NCI-H1694 (cell line): ENCODE results near the gene ZBTB7B.
A peak's percentile ranks its signal among the peaks of the same experiment; 100 is the strongest.
"Not testable (repeated sequence)": the region's sequence is repeated elsewhere in the genome, so short reads cannot be mapped to it uniquely, and the experiment has no call there.

Experiments used
- DNase-seq: peaks from one replicate; lab custom pipeline; 2025; lab: John Stamatoyannopoulos, UW

Gene ZBTB7B

DNA sequence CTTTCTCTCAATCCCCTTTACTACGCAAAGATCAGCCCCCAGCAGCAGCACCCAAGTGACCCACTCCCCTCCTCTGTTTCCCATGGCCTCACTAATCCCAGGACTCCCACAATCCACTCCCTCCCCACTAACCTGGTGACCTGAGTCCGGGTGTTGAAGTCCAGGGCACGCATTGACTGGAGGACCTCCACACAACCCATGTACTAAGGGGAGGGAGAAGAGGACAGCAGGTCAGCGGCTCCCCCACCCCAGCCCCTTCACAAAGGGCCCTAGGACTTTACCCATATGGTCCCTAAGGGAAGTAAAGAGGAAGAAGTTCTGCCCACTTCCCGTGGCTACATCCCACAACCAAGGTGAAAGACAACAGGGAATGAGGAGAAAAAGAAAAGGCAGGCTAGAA, 33.4 kb upstream of the ZBTB7B start:
- DNase-seq: no peak

DNA sequence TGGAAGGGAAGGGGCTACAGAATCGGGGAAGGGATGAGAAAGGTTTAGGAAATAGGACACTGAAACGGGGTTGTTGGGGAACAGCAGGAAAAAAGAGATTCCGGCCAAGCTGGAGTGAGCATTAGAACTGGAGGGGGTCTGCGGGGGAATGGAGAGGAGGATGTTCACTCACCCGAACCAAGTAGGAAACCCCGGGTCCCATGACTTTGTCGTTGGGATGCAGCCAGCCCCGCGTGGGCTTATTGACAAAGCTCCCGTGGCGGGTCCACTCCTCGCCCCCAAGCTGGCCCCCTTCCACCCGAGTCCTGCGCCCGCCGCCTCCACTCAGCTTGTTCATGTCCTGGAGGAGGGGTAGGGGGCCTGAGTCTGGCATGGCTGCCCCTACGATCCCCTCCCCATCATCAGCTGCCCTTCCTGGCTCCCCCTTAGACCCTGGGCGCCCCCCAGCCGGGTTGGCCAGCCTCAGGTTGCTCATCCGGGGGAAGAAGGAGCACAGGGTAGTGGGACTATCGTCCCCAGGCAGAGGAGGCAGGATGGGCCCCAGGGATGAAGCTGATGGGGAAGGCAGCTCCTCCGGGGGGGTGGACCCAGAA, 32.6 kb upstream of the ZBTB7B start:
- DNase-seq: no peak

DNA sequence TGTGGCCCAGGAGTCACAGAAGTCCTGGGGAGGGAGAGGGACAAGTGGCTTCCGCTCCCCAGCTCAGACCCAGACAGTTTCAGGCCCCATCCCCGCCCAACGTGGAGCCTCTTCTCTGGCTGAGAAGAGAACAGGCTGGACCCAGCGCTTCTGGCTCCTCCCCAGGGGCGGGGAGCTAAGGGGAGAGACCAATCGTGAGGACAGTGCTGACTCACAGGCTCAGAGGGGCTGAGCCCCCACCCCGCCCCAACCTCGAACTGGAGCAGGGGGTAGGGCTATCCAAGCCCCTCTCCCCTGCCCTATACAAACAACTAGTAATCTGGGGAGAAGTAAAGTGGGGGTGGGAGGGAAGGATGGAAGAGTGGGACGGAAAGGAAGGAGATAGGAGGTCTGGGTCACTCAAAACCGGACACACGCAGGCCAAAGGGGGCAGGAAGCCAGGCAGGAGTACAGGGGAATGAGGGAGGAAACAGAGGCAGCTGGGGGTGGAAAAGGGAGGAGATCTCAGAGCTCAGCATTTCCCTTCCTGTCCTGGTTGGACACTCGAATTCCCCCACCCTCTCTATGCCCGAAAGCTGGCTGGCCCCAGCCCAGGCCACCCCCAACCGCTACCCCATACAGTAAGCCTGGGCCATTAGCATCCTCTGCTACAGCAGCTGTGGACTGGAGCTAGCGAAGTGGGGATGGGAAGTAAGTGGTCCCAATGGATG, 31.8 kb upstream of the ZBTB7B start, which contains the start of gene SHC1:
Gene SHC1, minus strand, starts transcription at position 117 of the 710 bp plus-strand sequence. CDS start 221 bp downstream, outside the sequence.
- DNase-seq: peak; percentile 89

DNA sequence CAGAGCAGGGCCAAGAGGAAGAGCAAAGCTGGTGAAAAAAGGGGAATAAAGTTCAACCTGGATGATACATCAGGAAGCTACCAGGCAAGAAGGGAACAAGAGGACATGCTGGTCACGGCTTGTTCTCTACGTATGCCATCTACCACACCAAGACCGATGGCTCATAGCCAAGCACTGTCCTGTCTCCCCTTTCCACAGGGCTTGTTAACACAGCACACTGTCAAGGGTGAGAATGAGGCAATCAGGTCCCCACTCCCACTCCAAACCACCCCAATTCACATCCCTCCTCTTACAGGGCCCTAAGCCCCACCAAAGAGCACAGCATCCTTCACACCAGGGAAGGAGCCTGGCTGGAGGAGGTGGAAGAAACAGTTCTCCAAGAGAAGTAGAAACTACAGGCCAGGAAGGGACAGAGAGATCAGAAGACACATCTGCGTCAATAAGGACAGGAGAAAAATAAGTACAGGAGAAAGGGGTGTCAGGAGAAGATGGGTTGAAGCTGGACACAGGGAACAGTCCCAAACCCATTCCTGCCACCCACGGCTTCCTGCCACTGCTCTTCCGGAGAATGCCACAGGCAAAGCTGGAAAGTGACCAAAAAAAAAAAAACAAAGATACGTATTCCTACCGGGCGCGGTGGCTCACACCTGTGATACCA, 31.1 kb upstream of the ZBTB7B start:
- DNase-seq: no peak

DNA sequence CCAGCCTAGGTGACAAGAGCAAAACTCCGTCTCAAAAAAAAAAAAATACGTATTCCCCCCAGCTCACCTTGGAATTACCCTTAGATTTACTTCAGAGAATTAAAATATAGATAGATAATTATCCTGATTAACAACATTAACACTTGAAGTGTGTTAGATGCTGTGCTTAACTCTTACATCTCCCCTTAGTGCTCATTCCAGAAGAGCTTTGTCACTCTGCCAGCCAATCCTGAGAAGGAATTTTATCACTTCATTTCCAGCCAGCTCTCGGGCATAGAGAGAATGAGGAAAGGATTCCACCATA, 30.4 kb upstream of the ZBTB7B start:
- no peak for DNase-seq

DNA sequence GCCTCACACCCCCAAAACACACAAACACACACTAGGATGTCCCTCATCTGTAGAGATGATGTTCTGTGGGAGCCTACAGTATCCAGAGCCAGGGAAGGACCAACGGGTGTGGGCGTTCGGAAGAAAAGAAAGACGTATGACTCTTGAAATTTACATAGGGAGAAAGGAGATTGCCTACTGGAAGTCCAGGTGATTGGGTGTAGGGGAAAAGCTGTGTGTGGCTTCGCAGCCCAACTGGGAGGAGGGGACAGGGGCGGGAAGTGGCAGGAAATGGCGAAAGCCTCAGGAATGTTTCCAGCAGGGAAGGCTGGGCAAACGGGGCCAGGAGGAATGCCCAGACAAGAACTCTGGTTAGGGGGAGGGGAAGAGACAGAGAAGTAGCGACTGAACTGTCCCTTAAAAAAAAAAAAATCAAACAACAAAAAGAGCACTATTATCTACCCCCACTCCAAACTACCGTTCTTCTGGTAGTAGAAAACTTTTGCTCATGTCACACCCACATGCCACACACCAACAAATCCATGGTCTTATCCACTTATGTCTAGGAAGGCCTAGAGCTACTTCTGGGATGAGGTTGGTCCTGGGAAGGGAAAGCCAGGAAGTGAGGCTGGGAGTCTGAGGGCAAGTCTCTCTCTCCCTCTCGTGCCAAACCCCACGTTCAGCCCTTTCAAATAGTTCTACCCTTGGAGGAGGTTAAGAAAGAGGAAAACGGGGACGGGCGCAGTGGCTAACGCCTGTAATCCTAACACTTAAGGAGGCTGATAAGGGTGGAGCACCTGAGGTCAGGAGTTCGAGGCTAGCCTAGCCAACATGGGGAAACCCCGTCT, 29.9 kb upstream of the ZBTB7B start:
- no peak for DNase-seq

DNA sequence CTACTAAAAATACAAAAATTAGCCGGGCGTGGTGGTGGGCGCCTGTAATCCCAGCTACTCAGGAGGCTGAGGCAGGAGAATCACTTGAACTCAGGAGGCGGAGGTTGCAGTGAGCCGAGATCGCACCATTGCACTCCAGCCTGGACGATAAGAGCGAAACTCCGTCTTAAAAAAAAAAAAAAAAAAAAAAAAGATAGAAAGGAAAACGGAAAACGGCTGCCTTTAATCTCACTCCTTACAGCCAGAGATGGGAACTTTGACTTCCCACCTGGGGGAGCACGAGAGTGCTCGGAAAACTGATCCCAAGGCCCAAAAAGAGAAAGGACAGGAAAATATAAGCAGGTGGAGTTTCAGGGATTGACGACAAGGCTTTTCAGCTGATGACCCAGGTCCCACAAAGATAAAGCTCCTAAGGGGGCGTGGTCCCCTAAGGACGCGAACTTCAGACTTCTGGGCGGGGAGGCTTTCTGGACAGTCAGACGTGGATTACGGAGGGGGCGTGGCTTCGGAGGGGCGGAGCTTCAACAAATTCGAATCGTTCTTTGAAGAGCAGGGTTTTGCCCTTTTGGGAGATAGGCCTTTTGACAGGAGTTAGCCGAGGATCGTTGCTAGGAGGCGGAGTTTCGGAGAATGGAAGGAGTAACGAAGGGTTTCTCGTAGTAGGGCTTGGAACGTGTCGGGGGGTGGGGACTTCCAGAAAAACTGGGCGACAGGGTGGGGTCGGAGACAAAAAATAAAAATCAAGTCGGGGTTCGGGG, 29.1 kb upstream of the ZBTB7B start:
- peak; percentile 93 for DNase-seq

DNA sequence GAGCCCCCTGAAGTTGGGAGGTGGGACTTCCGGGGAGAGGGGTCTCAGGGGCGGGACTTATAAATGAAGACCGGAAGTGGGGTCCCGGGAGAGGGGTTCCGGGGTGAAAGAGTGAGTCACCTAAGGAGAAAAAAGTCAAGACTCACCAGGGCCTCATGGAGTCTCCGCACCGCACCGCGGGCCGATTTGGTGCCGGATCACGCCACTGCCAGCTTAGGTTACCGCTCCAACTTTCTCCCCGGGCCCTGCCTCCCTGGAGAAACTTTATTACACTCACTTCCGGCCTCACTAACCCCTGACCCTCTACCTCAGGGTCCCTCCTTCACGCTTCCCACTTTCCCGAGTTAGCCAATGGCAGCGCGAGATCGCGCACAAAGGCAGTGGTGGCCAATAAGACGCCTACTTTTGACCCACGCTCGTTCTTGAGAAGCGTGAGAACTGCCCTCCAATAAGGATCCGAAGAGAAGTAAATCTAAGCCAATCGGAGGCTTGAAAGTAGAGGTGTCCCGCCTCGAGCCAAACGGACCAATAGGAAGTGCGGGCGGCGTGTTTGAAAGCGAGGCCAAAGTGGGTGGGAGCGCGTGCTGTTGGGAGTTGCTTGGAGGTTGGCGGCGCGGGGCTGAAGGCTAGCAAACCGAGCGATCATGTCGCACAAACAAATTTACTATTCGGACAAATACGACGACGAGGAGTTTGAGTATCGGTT, 28.3 kb upstream of the ZBTB7B start, which contains the start of gene CKS1B:
Gene CKS1B, plus strand, starts transcription at position 580 of the 706 bp plus-strand sequence. Its CDS starts 65 bp downstream, at position 645.
- DNase-seq: peak; percentile 100

DNA sequence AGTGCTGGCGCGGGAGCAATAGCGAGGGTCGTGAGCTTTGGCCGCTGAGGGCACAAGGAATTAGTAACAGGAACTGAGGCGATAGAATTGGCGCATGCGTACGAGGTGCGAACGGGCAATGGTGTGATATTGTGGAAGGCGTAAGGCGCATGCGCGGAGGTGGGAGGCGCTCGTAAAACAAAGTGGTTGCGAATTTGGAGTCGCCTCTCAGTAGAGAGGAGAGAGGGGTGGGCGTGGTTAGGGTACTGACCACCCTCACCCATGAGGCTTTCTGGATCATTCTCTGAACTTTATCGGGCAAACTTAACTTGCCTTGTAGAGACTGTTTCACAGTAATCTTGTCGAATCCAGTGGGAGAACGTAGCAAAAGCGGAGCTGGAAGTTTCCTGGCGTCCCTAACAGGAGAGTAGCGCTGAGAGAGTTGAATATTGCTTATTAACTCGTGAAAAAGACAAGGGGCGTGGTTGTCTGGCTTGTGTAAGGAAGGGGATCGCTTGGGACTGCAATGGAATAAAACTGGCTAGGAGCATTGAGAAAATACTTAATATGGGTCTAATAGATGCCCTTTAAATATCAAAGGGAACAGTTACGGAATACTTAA, 27.7 kb upstream of the ZBTB7B start:
- peak; percentile 97 for DNase-seq

DNA sequence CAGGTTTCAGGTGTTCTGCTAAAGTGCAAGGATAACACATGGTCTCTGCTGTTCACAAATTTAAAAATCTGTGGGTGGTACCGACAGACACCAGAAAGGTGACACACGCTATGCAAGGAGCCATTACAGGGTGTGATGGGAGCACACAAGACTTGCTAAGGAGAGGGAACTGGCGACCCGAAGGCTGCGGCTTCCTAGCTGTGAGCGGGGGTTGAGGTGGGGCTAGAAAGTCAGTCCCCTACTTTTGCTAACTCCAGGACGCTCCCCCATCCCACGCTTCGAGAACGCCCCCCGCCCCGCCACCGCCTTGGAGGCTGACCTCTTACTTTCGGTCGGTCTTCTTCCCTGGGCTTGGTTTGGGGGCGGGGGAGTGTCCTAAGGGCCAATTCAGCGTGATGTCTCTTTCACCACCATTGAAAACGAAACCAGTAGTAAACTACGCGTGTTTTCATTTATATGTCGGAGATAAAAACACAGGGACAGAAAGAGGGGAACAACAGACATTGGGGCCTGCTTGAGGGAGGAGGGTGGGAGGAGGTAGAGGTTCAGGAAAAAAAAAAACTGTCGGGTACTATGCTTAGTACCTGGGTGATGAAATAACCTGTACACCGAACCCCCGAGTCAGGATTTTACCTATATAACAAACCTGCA, 27.1 kb upstream of the ZBTB7B start:
- no peak for DNase-seq

DNA sequence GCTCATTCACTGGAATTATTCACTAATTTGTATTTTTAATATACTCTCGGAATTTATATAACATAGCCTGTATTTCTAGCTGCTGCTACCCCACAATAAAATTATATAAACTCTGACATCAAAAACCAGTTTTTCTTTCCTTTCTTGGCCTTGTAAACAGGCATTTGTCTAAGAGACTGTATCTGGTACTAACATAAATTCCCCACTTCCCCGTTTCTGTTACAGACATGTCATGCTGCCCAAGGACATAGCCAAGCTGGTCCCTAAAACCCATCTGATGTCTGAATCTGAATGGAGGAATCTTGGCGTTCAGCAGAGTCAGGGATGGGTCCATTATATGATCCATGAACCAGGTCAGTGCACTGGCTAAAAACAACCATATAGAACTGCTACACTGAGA, 24.8 kb upstream of the ZBTB7B start:
- not testable (repeated sequence) for DNase-seq

DNA sequence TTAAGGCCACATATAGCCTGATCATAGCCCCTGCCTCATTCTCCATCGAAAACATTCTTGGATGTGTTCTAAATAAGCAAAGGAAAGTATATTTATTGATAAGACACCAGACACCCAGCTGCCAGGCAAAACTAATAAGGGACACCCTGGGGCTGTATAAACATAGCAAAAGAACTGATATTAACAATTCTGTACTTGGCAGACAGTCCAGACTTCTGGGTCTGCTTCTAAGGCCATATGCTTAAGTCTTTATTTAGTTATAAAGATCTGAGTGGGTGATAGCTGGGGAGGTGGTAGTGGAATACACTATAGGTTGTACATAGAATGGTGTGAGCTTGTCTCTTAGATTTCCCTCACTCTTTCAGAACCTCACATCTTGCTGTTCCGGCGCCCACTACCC, 24.2 kb upstream of the ZBTB7B start:
- DNase-seq: no peak

DNA sequence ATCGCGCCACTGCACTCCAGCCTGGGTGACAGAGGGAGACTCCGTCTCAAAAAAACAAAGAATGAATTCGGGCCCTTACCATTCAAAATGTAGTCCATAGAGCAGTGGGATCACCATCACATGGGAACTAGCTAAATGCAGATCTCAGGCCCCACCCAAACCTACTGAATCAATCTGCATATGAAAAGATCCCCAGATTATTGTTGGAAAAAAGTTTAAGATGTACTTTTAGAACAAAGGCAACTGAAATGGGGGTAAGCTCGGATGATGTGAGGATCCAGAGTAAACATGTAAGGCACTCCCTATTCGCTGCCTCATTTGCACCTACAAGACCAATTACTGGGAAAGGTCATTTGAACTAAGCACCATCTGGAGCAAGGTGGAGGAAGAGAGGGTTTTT, 20.3 kb upstream of the ZBTB7B start:
- no peak for DNase-seq

DNA sequence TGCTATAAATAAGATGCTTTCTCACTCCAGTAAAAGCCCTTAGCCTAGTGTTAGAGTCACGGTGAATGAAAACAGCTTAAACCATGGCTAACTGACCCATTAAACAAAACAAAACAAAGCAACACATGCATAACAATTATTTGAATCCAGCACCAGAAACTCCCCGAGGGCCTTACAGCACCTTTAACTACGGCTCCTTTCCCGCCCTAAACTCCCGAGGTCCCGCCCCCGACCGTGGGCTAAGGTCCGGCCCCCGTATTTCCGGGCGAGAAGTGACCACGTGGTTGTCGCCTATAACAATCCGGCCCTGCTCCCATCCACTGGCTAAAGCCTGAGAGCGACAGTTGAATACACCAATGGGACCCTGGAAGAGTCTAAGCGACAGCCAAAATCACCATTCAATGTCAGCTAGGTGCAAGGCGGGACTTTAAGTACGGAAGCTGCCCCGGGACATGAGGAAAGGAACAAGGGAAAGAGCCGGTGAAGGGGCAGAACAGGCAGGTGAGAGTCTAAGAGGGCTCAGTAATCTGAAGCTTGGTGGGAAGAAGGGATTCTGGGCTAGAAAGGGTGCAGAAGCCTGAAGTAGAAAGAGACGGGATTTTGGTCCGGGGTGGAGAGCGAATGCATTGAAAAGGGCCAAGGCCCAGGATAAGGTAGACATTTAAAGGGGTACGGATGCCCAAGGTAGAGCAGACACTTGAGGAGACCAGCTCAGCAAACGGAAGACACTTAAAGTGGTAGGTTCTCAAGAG, 19.5 kb upstream of the ZBTB7B start, which contains the start of gene FLAD1:
Gene FLAD1, plus strand, starts transcription at position 448 of the 752 bp plus-strand sequence. CDS start 351 bp downstream, outside the sequence.
- DNase-seq: peak; percentile 100

DNA sequence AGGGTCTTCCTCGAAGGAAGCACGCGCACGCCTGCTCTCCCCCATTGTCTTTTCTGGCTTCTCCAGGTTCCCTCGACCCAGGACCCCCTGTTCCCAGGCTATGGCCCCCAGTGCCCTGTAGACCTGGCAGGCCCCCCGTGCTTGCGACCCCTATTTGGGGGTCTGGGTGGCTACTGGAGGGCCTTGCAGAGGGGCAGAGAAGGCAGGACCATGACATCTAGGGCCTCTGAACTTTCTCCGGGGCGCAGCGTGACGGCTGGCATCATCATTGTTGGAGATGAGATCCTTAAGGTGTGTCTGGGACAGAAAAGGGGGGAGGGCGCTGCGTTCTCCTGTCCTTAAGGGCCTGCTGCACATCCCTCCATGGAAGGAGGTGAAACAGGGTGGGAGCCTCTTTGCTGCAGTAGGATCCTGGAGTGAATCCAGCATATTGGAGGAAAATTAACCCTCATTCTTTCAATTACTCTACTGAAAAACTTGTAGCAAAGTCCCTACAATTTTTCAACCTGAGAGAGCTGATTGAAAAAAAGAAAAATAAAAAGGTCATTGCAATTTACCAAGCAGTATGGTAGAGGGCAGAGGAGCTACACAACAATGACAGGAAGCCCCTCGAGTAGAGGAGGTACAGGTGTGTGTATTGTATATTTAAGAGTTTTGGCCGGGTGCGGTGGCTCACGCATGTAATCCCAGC, 18.7 kb upstream of the ZBTB7B start:
- DNase-seq: no peak

DNA sequence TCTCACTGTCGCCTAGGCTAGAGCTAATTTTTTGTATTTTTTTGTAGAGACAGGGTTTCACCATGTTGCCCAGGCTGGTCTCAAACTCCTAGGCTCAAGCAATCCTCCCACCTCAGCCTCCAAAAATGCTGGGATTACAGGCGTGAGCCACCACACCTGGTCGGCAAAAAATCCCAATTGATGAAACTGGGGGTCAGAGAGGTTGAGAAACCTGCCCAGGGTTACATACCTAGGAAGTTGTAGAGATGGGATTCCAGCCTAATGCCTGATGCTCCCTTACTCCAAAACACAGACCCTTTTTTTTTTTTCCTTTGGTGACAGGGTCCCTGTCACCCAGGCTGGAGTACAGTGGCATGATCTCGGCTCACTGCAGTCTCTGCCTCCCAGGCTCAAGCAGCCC, 15.9 kb upstream of the ZBTB7B start:
- not testable (repeated sequence) for DNase-seq

DNA sequence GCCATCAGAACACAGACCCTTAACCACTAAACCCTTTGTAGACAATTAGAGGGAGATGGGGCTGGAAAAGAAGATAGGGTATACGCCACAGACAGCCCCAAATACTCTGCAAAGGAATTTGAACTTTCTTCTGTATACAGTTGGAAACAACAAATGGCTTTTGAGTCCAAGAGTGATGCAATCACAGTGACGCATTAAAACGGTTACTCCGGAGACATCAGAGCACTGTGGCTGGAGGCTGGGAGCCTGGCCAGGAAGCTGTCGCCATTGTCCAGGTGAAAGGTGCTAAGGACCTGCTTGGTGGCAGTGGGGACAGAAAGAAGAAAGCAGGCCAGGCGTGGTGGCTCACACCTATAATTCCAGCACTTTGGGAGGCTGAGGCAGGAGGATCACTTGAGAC, 15.3 kb upstream of the ZBTB7B start:
- DNase-seq: no peak
